HG02852 (cell line): ENCODE results near the gene MALL.
"Not testable (repeated sequence)": the region's sequence is repeated elsewhere in the genome, so short reads cannot be mapped to it uniquely, and the experiment has no call there.

Source experiments
- ATAC-seq: cut with Tn5 transposase; IDR thresholded peaks from one replicate; pipeline ENCODE4 v1.9.1; 2021; ENCODE audit warnings: mild to moderate bottlenecking, moderate library complexity; ENCODE audit not compliant: unreplicated experiment

MALL gene

DNA sequence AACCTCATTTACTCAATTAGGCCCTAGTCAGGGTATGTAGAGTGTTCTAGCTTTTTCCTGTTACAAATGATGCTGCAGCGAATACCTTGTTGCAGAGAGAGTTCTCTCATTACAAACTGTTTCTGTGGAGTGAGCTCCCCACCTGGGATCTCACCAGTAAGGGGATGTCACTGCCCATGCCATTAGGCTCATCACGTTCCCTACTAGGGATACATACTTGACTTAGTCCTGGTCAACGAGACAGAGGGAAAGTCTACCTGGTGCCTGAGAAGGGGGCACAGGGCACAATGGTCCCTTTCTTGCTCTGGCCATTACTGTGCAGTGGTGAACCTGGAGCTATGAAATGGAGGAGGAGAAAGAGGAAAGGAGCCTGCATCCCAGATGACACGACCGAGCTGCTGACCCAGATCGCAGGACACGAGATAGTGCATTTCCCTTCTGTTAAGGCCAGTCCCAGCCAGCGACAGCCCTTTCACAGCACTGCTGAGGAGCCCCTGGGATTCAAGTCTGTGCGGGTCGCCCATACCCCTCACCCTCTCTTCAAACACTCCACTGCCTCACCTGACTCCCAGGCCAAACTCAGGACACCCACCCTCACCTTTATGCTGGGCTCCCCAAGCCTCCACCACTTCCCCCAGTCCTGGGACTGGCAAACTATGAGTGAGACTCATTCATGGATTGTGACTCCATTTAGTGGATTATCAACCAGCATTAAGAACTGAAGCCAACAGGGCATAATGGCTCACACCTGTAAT is 16.0 kb downstream of the MALL start:
- ATAC-seq: no peak

DNA sequence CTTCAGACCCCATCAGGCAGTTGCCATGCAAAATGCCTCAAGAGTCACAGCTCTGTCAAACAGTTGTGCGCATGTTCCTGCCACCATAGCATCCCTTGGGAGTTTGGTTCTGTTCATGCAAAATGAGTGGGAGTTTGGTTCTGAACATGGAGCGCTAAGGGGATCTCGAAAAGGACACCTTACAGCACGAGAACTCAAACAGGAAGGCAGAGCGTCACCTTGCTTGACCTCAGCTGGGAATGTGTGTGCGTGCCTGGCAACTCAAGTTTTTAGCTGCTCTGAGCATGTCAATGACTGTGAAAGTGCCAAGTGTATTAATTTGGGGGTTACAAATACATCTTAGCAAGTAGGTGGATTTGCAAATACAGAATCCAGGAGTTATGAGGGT is 16.6 kb downstream of the MALL start:
- ATAC-seq: no peak

DNA sequence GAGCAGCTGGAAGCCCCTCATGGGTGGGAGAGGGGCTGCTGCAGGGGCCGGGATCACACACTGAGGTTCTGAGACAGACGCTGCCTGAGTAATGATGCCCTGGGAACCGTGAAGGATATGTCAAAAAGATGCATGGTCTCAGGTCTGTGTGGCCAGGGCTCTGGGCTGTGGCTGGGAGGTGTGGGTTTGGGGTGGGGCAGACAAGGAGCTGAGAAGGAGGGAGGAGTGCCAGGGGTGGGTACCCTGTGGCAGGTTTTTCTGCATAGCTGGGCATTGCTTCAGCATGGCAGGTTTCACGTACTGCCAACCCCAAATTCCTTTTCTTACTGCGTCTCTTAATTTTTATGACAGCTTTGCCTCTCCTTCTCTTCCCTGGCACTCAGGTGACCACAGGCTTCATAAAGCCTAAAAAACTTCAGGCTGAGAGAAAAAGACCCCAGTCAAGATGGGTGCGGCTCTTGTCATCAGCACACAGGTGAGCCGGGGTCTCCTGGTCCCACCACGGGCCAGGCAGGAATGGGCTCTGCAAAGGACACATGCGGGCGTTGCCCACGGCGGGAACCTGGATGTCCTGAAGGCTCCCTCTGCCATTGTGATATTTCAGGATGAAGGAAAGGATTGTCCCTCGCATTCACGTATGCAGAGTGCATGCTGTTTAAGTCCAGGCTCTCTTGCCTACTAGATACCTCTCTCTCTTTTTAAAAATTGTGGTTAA is 18.0 kb downstream of the MALL start:
- ATAC-seq: no peak

DNA sequence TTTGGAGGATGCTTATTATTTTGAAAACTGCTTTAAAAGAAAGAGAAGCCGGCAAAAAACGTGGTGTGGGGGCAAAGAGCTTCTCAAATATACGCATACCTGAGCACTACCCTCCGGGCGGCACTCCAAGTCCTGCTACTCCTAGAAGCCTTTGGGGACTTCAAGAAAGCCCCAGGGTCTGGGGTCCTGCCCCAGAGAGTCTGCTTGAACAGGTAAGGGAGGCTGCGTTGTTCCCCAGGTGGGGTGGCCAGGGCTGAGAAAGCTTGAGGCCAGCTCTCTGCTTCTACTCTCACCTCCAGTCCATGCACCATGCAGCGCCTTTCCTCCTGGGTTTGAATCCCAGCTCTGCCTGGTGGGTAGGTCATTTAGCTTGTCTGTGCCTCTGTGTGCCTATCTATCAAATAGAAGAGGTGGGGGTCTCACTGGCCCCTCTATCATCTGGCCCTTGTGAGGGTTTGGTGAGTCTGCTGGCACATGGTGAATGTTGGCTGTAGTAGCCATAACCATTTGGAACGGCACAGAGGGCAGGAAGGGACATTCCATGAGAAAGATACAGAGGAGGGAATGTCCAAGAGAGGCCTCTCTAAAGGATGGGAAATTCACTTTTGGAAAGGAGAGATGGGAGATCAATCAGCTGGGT is 19.5 kb downstream of the MALL start:
- ATAC-seq: no peak

DNA sequence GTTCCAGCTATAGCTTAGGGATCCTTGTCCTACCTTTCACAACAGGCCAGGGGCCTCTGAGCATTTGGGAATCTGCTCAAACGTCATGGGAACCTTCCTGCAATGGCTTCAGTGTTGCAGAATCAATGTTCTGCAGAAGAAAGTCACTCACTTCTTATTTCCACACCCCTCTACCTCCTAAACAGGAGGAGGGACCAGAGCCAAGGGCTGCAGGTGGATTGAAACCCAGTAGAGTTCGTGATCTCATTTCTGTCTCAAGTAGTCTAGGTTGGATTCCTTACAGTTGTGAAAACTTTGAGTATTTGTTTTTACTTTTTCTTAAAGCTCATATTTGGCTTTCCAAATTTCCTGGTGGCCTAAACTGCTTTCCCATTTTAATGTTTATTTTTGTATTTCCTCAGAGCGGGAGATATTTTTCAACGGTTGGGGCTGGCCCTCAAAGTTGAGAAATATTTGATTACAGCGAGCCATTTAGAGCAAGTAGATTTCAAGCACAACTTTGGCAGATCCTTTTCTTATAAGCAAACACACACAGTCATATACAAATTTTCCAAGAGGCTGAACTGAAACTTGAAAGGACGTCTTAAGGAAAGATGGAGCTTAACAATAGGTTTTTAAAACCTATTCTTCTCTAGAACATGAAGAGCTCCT is 20.6 kb downstream of the MALL start:
- ATAC-seq: not testable (repeated sequence)

DNA sequence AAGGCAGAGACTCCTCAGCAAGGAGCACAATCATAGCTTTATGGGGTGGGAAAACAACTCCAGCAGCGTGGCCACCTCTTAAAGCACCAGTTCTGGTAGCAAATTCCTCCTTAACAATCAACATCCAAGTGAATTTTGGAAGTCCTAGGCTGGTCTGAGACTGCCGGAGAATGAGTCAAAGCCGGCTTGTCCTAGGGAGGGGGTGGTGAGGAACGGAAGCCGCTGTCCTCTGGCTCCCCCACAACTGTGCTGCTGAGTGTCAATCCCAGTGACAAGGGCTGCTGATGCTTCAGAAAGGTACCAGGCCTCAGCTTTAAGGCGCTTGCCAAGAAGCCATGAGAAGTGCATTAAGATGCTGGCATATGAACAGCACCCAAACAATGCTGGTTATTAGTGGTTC is 21.7 kb downstream of the MALL start:
- ATAC-seq: not testable (repeated sequence)

DNA sequence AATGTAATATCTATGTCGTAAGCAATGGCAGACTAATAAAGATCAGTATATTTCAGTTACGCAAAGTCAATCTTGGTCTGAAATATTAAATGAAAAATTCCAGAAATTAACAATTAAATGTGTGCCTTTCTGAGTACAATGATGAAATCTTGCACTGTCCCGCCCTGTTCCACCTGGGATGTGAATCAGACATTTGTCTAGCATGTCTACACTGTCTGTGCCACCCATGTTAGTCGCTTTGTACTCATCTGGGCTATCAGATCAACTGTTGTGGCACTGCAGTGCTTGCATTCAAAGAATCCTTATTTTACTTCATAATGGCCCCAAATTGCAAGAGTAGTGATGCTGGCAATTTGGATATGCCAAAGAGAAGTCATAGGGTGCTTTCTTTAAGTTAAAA is 25.5 kb downstream of the MALL start:
- not testable (repeated sequence) for ATAC-seq

DNA sequence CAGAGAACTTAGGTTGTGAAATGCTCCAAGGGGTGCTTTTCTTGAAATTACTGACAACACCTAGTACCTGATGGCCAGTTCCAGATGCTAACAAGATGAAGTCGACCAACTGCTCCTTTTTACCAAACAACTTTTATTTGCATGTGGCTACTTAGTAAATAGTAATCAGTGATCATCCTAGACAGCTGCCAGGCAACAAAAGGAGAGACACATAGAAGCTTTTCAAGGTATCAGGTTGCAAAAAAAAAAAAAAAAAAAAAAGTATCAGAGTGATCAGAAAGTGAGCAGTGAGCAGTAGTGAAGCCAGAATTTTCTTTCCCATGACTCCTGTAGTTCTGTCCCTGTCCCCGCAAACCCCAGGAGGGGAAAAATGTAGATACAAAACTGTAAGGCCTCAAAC is 31.9 kb downstream of the MALL start:
- not testable (repeated sequence) for ATAC-seq

DNA sequence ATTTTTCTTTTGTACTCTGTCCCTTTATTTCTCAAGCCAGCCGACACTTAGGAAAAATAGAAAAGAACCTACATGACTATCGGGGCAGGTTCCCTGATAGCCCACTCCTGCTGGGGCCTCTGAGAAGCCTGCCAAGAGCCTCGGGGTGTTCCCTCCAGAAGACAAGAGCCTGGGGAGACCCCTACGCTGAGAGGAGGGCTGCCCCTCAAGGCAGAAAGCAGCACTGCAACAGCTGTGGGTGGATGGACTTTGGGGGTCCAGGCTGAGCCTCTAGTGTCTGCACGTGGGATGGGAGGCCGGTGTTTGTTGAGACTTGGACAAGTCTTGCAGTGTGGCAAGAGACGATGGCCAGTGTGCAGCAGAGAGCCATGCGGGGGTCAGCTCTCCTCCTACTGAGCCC is 32.5 kb downstream of the MALL start:
- ATAC-seq: not testable (repeated sequence)

DNA sequence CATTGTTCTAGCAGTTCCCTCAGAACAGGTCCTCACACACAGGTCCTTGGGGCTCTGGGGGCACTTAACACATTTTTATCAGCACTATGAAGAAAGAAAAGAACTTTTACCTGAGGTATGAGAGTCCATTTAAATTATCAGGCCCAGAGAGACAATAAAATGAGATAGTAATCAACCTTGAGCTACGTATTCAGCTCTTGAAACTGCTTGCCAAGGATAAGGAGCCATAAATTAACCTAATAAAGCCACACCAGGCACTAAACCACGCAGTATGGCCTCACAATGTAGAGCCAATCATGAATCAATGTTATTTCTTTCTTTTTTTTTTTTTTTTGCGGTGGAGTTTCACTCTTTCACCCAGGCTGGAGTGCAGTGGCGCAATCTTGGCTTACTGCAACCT is 37.5 kb downstream of the MALL start:
- not testable (repeated sequence) for ATAC-seq

DNA sequence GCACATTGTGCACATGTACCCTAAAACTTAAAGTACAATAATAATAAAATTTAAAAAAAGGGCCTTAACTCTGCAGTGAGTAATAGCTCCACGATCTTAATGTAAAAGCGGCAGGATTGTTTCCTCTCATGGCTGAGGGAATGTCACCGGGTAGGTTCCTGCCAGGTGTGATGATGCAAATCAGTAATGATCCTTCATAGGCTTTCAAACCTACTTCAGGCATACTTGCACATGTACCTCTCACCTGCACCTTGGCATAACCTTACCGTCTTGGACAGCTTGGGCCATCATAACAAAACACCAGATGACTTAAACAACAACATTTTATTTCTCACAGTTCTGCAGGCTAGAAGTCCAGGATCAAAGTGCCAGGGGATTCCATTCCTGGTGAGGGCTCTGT is 39.7 kb downstream of the MALL start:
- not testable (repeated sequence) for ATAC-seq

DNA sequence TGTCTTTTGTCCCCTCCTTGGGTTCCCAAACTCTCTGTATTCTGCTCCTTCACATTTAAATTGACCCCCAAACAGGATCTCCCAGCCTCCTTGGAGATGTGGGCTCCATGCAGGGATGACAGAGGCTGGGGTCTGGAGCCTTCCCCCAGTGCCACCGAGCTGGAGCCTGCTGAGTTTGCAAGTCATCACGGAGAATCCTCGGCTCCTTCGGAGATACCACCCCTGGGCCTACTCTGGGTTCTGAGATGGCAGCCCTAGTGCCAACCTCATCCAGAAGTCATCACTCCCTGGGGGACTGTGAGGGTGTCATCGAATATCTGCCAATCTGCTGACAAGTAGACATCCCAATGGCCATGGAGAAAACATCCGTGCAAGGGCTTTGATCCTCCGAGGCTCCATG is 45.8 kb downstream of the MALL start:
- ATAC-seq: not testable (repeated sequence)

DNA sequence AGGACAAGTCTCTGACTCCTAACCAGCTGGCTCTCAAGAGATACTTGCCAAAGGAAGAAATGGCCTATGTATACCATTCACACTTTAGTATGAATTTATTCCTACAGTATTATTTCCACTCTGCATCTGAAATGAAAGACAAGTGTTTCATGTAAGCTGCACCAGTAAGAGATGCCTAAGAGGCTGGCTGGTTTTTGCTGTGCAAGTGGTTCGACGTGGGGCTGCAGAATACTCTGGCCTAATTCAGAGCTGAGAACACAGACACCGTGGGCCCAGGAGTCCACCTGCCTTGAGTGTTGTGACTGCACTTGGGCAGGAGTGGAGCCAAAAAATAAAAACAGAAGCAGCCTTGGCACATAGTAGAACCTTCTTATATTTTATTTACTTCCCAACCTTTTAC is 47.5 kb downstream of the MALL start:
- not testable (repeated sequence) for ATAC-seq

DNA sequence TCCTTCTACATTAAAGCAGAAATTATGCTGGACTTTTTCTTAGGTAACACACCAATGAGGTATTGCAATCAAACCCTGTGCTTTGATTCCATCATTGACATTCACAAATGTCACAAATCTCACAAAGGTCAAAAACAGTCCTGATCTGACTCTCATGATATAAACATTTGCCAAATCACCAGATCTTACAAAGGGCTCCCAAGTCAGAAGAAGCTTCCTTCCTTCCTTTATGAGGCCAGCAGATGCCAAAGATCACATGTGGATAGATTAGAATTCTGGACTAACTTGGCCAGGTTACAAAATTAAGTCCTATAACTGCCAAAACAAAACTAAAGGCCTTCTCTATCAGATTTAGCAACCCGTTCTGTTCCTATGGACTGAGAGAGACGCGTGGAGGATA is 53.3 kb downstream of the MALL start:
- not testable (repeated sequence) for ATAC-seq

DNA sequence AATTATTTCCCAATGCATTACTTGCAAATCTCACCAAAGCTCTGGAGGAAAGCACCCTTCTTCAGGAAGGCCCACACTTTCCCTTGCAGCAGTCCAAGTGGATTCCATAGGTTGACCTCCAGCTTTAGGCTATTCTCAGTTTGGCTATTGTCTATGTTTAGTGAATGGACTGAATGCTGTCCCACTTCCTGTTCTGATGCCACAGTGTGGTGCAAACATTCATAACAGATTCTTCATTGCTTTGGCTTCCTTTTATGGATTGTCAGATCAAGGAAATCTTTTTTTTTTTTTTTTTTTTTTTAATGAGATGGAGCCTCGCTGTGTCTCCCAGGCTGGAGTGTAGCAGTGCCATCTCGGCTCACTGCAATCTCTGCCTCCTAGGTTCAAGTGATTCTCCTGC is 55.1 kb downstream of the MALL start:
- ATAC-seq: not testable (repeated sequence)

DNA sequence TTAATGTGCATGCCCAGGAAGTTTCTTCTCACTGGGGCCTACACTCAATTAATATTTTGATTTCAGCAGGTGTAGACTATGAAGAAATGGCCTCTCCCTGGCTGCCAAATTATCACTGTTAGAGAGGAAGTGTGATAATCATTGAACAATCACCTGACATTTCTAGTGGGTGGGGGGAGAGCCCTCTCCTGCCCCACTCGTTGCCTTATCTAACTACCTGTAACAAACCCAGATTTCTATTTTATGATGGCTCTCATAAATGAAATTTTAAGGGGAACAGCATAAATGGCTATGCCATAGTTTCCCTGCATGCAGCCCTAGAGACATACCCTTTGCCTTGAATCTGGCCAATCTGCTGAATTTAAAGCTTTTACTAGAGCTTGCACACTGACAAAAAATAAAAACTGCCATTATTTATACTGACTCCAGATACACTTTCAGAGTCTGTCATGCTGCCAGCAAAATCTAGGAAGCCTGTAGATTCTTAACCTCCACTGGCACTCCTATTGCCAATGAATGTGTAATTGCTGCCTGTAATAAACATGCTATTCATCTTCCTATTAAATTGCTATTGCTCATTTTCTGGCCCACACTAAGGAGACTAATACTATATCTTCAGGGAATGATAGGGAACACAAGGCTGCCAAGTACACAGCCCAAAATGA is 55.8 kb downstream of the MALL start:
- ATAC-seq: not testable (repeated sequence)

DNA sequence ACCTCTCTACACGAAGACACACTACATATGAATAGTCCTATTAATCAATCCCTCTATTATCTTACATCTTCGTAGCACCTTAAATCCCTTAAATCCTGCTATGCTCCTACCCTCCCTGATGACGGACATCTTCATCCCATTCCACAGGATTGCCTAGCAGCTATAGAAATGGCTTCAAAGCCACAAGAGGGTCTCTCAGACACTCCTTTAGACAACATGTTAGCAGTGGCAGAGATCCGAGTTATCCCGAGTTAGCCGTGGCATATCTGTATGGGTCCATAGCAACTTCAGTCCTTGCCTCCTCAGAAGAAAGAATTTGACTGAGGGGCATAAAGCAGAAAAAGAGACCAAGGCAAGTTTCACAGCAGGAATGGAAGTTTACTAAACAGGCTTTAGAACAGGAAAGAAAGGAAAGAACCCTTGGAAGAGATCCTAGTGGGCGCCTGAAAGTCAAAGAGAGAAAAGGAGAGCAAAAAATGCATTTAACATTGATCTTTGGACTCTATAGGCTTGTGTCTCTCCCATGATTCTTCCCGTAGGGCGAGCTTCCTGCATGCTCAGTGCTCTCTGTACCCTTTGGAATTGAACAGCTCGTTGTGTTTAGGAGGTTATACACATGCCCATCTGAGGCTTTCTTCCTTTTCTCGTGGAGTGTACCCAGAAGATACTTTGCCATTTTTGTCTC is 56.5 kb downstream of the MALL start:
- ATAC-seq: not testable (repeated sequence)

DNA sequence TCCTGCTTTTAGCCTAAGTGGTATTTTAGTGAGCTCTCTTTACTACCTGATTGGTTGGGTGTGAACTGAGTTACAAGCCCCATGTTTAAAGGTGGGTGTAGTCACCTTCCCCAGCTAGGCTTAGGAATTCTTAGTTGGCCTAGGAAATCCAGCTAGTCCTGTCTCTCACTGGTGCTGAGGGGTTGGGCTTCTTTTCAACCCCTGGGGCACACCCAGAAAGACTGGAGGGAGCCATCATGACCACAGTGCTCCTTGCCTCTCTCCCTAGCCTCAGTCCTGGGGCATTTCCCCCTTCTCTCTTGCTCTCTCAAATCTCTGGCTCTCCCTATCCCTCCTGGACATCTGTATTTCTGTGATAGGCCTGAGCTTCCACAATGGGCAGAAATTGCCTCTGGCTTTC is 57.6 kb downstream of the MALL start:
- ATAC-seq: not testable (repeated sequence)

DNA sequence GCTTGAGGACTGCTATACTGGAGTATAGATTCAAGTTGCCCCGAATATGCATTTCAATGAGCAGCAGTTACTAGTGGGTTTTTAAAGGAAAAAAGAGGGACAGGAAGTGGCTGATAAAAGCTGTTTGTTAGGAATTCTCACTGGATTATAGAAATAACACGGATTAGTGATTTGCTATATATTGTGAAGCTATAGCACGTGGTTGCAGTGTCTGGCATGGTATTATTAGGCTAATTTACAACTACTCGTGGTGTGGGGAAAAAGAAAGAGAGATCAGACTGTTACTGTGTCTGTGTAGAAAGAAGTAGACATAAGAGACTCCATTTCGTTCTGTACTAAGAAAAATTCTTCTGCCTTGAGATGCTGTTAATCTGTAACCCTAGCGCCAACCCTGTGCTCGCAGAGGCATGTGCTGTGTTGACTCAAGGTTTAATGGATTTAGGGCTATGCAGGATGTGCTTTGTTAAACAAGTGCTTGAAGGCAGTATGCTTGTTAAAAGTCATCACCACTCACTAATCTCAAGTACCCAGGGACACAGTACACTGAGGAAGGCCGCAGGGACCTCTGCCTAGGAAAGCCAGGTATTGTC is 59.7 kb downstream of the MALL start:
- ATAC-seq: not testable (repeated sequence)
